NT2/D1 (cell line): ENCODE measurements around the gene TUBGCP2.

Experiments
- DNase-seq: peaks from one replicate; pipeline ENCODE4 v3.0.0-alpha.2; 2011; ENCODE audit warnings: low read depth, low spot score
- H3K27me3 ChIP-seq: 2 replicates; pipeline ENCODE4 v1.6.0; 2011; ENCODE audit warnings: mild to moderate bottlenecking; ENCODE audit not compliant: insufficient read length, insufficient read depth
- H3K36me3 ChIP-seq: 2 replicates; pipeline ENCODE4 v1.6.1; 2011; ENCODE audit warnings: mild to moderate bottlenecking, low read length, mixed read lengths; ENCODE audit not compliant: insufficient read depth, insufficient read length
- H3K4me1 ChIP-seq: 2 replicates; pipeline ENCODE4 v1.5.1; 2011; ENCODE audit not compliant: insufficient read depth, insufficient read length
- H3K4me3 ChIP-seq: 2 replicates; pipeline ENCODE4 v1.5.1; 2011; ENCODE audit warnings: low read depth; ENCODE audit not compliant: insufficient read length
- H3K9ac ChIP-seq: 2 replicates; pipeline ENCODE4 v1.6.0; 2011; ENCODE audit warnings: low read depth; ENCODE audit not compliant: insufficient read length
- H3K9me3 ChIP-seq: 2 replicates; pipeline ENCODE4 v1.5.1; 2011; ENCODE audit warnings: mild to moderate bottlenecking, low read length; ENCODE audit not compliant: insufficient read depth
- SUZ12 ChIP-seq: IDR thresholded peaks from 2 replicates; pipeline ENCODE4 v1.6.1; 2011; ENCODE audit not compliant: insufficient read length, insufficient read depth; ENCODE audit errors: extremely low read depth
- YY1 ChIP-seq: IDR thresholded peaks from 2 replicates; pipeline ENCODE4 v1.6.1; 2011; ENCODE audit not compliant: insufficient read length, insufficient read depth
- ZNF274 ChIP-seq: IDR thresholded peaks from 2 replicates; pipeline ENCODE4 v1.6.1; 2011; ENCODE audit warnings: mild to moderate bottlenecking, low read depth, low read length

The TUBGCP2 gene

DNA sequence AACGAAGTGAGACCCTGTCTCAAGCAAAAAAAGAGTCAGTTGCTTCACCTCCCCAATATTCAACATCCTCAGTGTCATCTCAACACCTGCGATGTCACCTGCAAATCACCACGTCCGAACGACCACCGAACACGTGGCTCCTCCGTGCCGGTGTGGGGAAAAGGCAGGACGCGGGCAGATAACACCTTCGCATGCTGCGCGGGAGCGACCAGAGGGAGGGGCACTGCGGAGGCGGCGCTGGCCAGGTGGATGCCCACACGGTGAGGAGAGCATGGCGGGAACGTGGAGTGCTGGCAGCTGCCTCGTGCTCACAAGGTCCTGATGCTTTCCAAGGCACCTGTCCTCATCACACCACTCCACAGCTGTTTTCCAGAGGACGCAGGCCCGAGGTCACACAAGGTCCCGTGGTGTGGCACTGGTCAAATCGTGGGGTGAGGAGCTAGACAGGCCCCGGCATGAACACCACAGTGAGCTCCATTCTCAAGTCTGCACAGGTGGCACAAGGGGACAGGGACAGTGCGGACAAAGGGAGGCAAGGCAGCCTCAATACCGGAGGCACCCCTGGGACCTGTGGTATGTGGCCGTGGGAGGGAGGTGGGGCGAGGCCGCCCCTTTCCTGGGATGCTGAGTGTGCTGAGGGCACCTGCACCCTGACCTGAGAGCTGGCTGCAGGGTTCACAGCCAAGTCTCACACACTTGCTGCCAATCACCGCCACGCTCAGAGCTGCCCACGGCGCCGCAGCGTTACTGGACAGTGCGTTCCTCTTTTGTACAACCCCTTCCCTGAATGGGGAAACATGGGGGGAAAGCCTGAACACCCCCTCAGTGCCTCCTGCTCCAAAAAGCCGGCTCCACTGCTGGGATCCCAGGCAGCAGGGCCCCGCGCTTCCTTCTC, 13.0 kb downstream of the TUBGCP2 start:
- Histone ChIP-seq H3K9ac (no peak overlapping the region), H3K4me1 (no peaks in the 10 kb centered on the region), H3K36me3 (peaks cover 84% of the 10 kb centered on the region), H3K9me3 (no peaks in the 10 kb centered on the region), H3K4me3 (no peak overlapping the region), H3K27me3 (no peaks in the 10 kb centered on the region)
- no peak for DNase-seq
- TF ChIP-seq SUZ12 (no peak), ZNF274 (no peak), YY1 (no peak)

DNA sequence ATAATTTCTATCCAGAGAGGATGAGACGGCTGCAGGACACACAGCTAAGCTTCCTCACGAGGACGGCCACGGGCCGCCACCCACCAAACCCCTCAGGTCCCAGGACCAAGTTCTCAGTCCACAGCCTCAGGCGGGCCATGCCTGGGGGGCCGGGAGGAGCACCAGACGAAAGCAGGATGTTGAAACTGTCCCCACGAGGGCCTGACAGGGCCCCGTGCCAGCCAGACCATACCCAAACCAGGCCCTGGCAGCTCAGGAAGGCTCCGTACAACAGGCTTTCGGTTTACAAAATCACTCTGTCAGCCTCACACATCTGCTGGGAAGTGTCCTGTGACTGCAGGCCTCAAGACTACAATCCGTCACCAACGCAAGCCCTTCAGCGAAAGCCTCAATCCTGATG, 14.5 kb downstream of the TUBGCP2 start:
- peaks cover 81% of the 10 kb centered on the region for H3K36me3 ChIP-seq

DNA sequence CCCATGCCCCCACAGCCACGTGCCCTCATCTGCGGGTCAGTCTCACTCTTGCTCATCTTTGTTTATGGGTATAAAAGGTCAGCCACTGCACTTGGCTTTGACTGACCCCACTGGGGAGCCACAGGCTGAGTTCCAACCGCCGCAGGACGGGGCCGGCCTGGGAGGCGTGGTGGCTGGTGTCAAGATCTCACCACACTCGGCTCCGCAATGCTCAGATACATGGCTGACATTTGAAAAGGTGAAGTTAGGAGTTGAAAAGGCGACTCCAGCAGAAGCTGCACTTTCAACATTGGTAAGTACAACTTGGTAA, 14.9 kb downstream of the TUBGCP2 start:
- H3K4me3 ChIP-seq: no peak overlapping the region
- no peak overlapping the region for H3K9ac ChIP-seq
- H3K4me1 ChIP-seq: no peaks in the 10 kb centered on the region
- H3K36me3 ChIP-seq: peaks cover 81% of the 10 kb centered on the region
- no peaks in the 10 kb centered on the region for H3K9me3 ChIP-seq
- TF ChIP-seq SUZ12 (no peak), ZNF274 (no peak), YY1 (no peak)
- no peak for DNase-seq
- no peaks in the 10 kb centered on the region for H3K27me3 ChIP-seq

More for the DNA sequence above, 14.5 kb downstream of the TUBGCP2 start:
- no peak for DNase-seq
- H3K4me3 ChIP-seq: no peak overlapping the region
- no peak overlapping the region for H3K9ac ChIP-seq
- no peak for TF ChIP-seq YY1
- no peak for TF ChIP-seq ZNF274
- no peak for TF ChIP-seq SUZ12
- H3K4me1 ChIP-seq: no peaks in the 10 kb centered on the region
- H3K27me3 ChIP-seq: no peaks in the 10 kb centered on the region
- H3K9me3 ChIP-seq: no peaks in the 10 kb centered on the region

DNA sequence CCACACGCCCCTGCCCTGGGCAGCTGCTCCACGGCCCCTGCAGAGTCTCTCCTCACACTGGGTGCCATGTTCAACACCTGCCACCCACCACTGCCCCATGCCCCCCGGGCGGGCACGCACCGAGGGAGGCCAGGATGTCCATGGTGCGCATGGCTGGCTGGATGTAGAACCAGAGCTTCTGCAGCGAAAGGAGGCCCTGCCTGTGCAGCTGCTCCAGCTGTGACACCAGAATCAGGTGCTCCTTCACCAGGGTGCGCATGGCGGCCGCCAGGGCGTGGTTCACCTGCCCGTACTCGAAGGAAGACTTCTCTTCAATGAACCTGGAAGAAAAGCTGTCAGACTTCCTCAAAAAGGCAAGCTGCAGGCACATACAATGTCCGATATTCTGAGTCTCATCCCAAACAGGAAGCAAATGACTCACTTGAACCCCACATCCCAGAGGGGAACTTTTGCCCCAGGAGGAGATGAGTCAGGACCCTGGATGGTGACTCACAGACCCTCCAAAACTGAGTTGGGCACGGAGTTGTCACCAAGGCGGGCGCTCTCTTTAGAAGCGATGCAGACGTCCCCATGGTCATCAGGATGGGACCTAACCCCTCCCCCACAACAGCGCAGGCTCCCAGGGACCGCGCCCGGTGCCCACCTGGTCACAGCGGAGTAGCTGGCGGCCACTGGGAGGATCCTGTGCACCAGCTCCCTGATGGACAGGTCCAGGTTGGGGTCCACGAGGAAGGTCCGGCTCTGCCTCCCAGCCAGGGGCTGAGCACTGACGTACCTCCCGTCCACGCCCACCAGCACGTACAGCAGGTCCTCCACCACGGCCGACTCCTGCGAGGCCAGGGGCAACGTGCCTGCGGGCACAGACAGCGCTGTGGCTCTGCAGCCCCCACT, 15.5 kb downstream of the TUBGCP2 start:
- no peak overlapping the region for H3K9ac ChIP-seq
- H3K4me3 ChIP-seq: no peak overlapping the region
- peaks cover 81% of the 10 kb centered on the region for H3K36me3 ChIP-seq
- no peaks in the 10 kb centered on the region for H3K4me1 ChIP-seq
- TF ChIP-seq YY1 (no peak), SUZ12 (no peak), ZNF274 (no peak)
- no peaks in the 10 kb centered on the region for H3K9me3 ChIP-seq
- no peaks in the 10 kb centered on the region for H3K27me3 ChIP-seq
- DNase-seq: no peak

DNA sequence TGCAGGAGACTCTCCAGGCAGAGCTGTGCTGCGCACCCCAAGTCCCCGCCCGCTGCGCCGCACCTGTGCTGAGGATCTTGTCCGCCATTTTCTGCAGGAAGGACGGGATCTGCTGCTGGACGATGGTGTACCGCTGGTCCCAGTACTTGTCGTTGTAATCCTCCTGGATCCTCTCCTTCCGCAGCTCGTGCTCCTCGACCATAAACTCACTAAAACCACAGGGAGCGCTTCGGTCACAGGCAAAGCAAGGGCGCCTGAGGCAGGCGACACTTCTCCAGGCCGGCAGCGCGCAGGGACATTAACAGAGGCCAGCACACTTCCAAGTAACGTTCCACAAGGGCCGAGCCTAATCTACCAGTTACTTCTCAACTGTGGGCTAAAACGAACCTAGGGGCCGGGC, 18.9 kb downstream of the TUBGCP2 start:
- Histone ChIP-seq H3K9me3 (no peaks in the 10 kb centered on the region), H3K4me3 (no peak overlapping the region), H3K9ac (no peak overlapping the region), H3K36me3 (peaks cover 79% of the 10 kb centered on the region), H3K4me1 (no peaks in the 10 kb centered on the region), H3K27me3 (no peaks in the 10 kb centered on the region)
- TF ChIP-seq ZNF274: no peak
- TF ChIP-seq YY1: no peak
- no peak for TF ChIP-seq SUZ12
- no peak for DNase-seq

DNA sequence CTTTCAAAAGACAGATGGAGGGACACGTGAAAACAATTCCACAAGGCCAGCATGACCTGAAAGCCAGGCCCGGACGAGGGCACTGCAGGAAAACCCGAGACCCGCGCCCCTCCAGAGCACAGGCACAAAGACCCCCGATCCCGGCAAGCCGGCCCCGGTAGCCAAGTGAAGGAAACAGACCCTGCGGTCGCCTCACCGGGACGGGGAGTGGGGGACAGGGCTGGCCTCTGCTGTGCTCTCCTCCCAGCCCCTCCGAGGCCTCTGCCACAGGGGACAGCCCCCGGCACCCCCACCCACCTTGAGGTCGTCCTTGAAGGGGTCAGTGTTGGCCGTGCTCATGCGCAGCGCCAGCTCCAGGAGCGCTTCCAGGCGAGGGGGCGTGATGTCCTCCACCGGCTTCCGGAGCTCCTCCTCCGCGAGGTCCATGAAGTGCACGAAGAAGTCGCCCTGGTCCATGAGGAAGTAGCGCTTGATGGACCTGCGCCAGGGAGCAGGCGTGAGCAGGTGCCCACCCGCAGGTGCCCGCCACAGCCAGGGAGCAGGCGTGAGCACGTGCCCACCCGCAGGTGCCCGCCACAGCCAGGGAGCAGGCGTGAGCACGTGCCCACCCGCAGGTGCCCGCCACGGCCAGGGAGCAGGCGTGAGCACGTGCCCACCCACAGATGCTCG, 20.7 kb downstream of the TUBGCP2 start:
- Histone ChIP-seq H3K36me3 (peaks cover 77% of the 10 kb centered on the region), H3K9ac (no peak overlapping the region), H3K9me3 (no peaks in the 10 kb centered on the region), H3K27me3 (no peaks in the 10 kb centered on the region), H3K4me1 (no peaks in the 10 kb centered on the region), H3K4me3 (no peak overlapping the region)
- no peak for DNase-seq
- no peak for TF ChIP-seq ZNF274
- TF ChIP-seq YY1: no peak
- TF ChIP-seq SUZ12: no peak
